ENCODE data around the gene CELF4. TPM values are rescaled to one million over a fixed set of nuclear protein-coding genes. Genes with fewer than 3 reads are reported as not detected.

Gene CELF4
- total RNA-seq, 1 experiment from 2014 or later, result not detected

DNA sequence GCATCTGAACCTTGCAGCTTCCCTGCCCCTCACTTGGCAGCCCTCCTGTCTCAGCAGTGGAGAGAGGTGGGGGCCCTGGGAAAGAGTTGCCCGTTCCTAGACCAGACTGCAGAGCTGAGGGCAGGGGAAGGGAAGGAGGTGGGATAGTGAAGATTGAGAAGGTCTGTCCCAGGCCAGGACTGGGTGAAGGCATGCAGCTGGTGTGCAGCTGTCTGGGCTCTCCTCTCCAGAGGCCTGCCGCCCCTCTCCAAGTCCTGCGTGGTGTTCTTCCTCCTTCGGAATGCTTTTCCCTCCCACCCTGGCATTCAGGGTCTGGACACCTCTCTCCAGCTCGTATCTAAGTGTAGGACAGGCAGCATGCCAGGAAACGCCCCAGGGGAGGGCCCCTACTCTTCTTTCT, 323.5 kb downstream of the CELF4 start:
- in situ Hi-C loops (cut with HindIII; ENCODE audit: low pct_unique_long_range_greater_than_20kb, low sequenced_read_pairs) (no loop called here), intact Hi-C loops (cut with micrococcal nuclease; ENCODE audit: unreplicated experiment) (no loop called here)
- ATAC-seq, result no peak
- CTCF ChIA-PET, result no interaction called here
- Histone ChIP-seq H3K4me1 (ENCODE audit: control insufficient read depth, insufficient read depth, low read length) (no peaks in the 10 kb centered on the region), H3K9me3 (ENCODE audit: control insufficient read depth, insufficient read depth, low read depth, low read length) (no peaks in the 10 kb centered on the region), H3K36me3 (ENCODE audit: control insufficient read depth, insufficient read depth, low read length) (no peaks in the 10 kb centered on the region), H3K4me3 (ENCODE audit: low read depth in 2 of 2, low read length in 2 of 2) (no peak overlapping the region), H3K27me3 (ENCODE audit: control insufficient read depth, insufficient read depth, low read length) (no peaks in the 10 kb centered on the region), H3K27ac (ENCODE audit: low read length) (no peak overlapping the region)
- POLR2A ChIA-PET, result no interaction called here
- TF ChIP-seq POLR2AphosphoS5 (IDR thresholded peaks at IDR 0.05; ENCODE audit: low read depth, low read length) (no peak), SIN3A (IDR thresholded peaks at IDR 0.05; ENCODE audit: borderline replicate concordance, insufficient read depth, low read depth, low read length) (no peak), TCF7L2 (IDR thresholded peaks at IDR 0.05; ENCODE audit: low read depth, low read length) (no peak)
- TF ChIP-seq, protein P1, sequence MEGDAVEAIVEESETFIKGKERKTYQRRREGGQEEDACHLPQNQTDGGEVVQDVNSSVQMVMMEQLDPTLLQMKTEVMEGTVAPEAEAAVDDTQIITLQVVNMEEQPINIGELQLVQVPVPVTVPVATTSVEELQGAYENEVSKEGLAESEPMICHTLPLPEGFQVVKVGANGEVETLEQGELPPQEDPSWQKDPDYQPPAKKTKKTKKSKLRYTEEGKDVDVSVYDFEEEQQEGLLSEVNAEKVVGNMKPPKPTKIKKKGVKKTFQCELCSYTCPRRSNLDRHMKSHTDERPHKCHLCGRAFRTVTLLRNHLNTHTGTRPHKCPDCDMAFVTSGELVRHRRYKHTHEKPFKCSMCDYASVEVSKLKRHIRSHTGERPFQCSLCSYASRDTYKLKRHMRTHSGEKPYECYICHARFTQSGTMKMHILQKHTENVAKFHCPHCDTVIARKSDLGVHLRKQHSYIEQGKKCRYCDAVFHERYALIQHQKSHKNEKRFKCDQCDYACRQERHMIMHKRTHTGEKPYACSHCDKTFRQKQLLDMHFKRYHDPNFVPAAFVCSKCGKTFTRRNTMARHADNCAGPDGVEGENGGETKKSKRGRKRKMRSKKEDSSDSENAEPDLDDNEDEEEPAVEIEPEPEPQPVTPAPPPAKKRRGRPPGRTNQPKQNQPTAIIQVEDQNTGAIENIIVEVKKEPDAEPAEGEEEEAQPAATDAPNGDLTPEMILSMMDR (IDR thresholded peaks at IDR 0.05), result no peak
- TF ChIP-seq, protein P2, sequence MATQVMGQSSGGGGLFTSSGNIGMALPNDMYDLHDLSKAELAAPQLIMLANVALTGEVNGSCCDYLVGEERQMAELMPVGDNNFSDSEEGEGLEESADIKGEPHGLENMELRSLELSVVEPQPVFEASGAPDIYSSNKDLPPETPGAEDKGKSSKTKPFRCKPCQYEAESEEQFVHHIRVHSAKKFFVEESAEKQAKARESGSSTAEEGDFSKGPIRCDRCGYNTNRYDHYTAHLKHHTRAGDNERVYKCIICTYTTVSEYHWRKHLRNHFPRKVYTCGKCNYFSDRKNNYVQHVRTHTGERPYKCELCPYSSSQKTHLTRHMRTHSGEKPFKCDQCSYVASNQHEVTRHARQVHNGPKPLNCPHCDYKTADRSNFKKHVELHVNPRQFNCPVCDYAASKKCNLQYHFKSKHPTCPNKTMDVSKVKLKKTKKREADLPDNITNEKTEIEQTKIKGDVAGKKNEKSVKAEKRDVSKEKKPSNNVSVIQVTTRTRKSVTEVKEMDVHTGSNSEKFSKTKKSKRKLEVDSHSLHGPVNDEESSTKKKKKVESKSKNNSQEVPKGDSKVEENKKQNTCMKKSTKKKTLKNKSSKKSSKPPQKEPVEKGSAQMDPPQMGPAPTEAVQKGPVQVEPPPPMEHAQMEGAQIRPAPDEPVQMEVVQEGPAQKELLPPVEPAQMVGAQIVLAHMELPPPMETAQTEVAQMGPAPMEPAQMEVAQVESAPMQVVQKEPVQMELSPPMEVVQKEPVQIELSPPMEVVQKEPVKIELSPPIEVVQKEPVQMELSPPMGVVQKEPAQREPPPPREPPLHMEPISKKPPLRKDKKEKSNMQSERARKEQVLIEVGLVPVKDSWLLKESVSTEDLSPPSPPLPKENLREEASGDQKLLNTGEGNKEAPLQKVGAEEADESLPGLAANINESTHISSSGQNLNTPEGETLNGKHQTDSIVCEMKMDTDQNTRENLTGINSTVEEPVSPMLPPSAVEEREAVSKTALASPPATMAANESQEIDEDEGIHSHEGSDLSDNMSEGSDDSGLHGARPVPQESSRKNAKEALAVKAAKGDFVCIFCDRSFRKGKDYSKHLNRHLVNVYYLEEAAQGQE (IDR thresholded peaks at IDR 0.05; ENCODE audit: insufficient read depth in 1 of 2, low read depth in 2 of 2, low read length in 1 of 2), result no peak
- BruUV-seq (replicated peaks), result no TSS peak
- DNase-seq (ENCODE audit: low read depth, low spot score), result no peak

DNA sequence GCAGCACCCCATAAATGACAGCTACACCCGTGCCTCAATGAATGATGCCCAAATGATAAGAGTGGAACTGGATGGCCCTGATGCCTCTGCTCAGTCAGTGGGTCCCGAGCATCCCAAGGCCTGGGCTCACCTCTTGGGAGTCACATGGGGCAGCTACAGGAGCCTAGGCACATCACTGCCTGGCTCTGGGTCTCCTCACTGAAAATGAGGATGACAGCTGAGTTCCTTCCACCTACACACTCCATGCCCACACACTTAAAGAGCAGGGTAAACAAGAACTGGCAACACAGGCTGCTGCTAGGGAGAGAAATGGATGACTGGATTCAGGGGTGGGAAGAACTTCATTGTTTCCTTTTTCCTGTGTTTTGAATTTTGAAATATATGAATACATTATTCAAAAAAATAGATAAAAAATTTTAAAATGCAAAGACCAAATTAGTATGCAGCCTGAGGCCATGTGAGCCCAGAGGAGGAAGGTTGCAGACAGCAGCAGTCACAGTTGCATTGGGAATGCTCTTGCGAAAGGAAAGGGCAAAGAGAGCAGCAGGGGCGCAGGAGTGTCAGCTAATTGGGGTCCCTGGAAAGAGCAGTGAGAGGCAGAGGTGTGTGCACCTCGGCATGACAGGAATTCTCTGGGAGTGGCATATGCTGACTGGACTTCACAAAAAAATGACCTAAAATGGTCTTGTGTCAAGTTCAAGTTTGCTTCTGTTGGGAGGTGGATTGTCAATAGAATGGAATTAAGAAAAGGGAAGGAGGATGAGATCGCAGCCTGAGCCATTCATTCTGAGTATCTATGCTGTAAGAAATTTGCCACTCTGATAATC, 327.1 kb downstream of the CELF4 start:
- Histone ChIP-seq H3K9me3 (ENCODE audit: control insufficient read depth, insufficient read depth, low read depth, low read length) (no peaks in the 10 kb centered on the region), H3K36me3 (ENCODE audit: control insufficient read depth, insufficient read depth, low read length) (no peaks in the 10 kb centered on the region), H3K27me3 (ENCODE audit: control insufficient read depth, insufficient read depth, low read length) (no peaks in the 10 kb centered on the region), H3K4me3 (ENCODE audit: low read depth in 2 of 2, low read length in 2 of 2) (no peak overlapping the region), H3K27ac (ENCODE audit: low read length) (no peak overlapping the region), H3K4me1 (ENCODE audit: control insufficient read depth, insufficient read depth, low read length) (no peaks in the 10 kb centered on the region)
- no TSS peak for BruUV-seq (replicated peaks)
- POLR2A ChIA-PET, result no interaction called here
- no peak for DNase-seq (ENCODE audit: low read depth, low spot score)
- CTCF ChIA-PET, result no interaction called here
- ATAC-seq, result no peak
- in situ Hi-C loops (cut with HindIII; ENCODE audit: low pct_unique_long_range_greater_than_20kb, low sequenced_read_pairs) (no loop called here), intact Hi-C loops (cut with micrococcal nuclease; ENCODE audit: unreplicated experiment) (no loop called here)
- TF ChIP-seq, protein P2 (IDR thresholded peaks at IDR 0.05; ENCODE audit: insufficient read depth in 1 of 2, low read depth in 2 of 2, low read length in 1 of 2), result no peak
- TF ChIP-seq SIN3A (IDR thresholded peaks at IDR 0.05; ENCODE audit: borderline replicate concordance, insufficient read depth, low read depth, low read length) (no peak), TCF7L2 (IDR thresholded peaks at IDR 0.05; ENCODE audit: low read depth, low read length) (no peak), POLR2AphosphoS5 (IDR thresholded peaks at IDR 0.05; ENCODE audit: low read depth, low read length) (no peak)
- TF ChIP-seq, protein P1 (IDR thresholded peaks at IDR 0.05), result no peak
